Adrenal gland (tissue), 19 donors: ENCODE measurements around the gene TYMP. TPM values are rescaled to one million over a fixed set of nuclear protein-coding genes. Genes with fewer than 3 reads are reported as not detected.
A peak's percentile ranks its signal among the peaks of the same experiment; 100 is the strongest.

Experiments used
- DNase-seq, 7 donors: peaks; one replicate each; pipeline ENCODE4 v3.0.0-alpha.2; 2019 to 2020
- H3K27ac ChIP-seq, 5 donors: fragments of 200-600 bp; sonication (generic) in 4 of 5; 1 replicate in 3 of 5; 2 replicates in 2 of 5; pipeline versions ENCODE4 v1.5.1 to v1.8.0; 2016 to 2020; ENCODE audit warnings: mild to moderate bottlenecking in 1 of 5
- H3K27me3 ChIP-seq: fragments of 200-600 bp; 2 replicates; pipeline ENCODE4 v1.8.0; 2021
- H3K36me3 ChIP-seq, 2 donors: fragments of 200-600 bp; replicated peaks in 1 of 2; 1 replicate in 1 of 2; 2 replicates in 1 of 2; pipeline versions ENCODE4 v1.5.1 to v1.8.0; 2018 to 2022
- H3K4me1 ChIP-seq, 2 donors: fragments of 200-600 bp; replicated peaks in 1 of 2; 1 replicate in 1 of 2; 2 replicates in 1 of 2; pipeline versions ENCODE4 v1.5.1 to v1.8.0; 2018 to 2021
- H3K4me3 ChIP-seq, 4 donors: fragments of 200-600 bp; sonication (generic) in 3 of 4; one replicate each; pipeline ENCODE4 v1.5.1; 2016 to 2018
- H3K9me3 ChIP-seq, 3 donors: fragments of 200-600 bp; sonication (generic) in 1 of 3; replicated peaks in 1 of 3; 1 replicate in 2 of 3; 2 replicates in 1 of 3; pipeline versions ENCODE4 v1.5.1 to v1.8.0; 2016 to 2021
- CTCF ChIP-seq, 6 experiments: fragments of 450-650 bp in 4 of 6; fragments of 200-600 bp in 2 of 6; sonication (generic) in 1 of 6; IDR thresholded peaks; 1 replicate in 5 of 6; 2 replicates in 1 of 6; pipeline versions ENCODE4 v1.5.1 to v1.8.0; 2016 to 2021; ENCODE audit warnings: antibody characterized with exemption in 6 of 6, mild to moderate bottlenecking in 2 of 6, moderate library complexity in 1 of 6
- POLR2A ChIP-seq, 2 donors: fragments of 450-650 bp; IDR thresholded peaks; one replicate each; pipeline ENCODE4 v1.6.1; 2017; ENCODE audit warnings: antibody characterized with exemption in 2 of 2, mild to moderate bottlenecking in 2 of 2, moderate library complexity in 1 of 2
- WGBS, 4 donors: extraction: QIAGEN DNeasy Blood & Tissue Kit in 2 of 4; methylation state at CpG; one replicate each; pipeline versions ENCODE4 v1.1.5 to v1.1.7; 2013 to 2017; 5-methylcytosine and 5-hydroxymethylcytosine counted together
- intact Hi-C, 2 donors: fragments of 100-400 bp; cut with DNase I; formaldehyde crosslinking; loops; one replicate each; pipeline versions ENCODE4 v1.14.1 to v1.15.0; 2022 to 2023
- long read RNA-seq, 10 donors: library from polyadenylated mRNA in 3 of 10; unstranded in 2 of 10; stranded (forward) in 1 of 10; transcript quantifications; one replicate each; pipeline ENCODE4 v2.0.0 and lab custom pipeline, GENCODE V29; 2021 to 2026
- polyA plus RNA-seq, 3 donors: library from polyadenylated mRNA; stranded (reverse); fragments of 200-250 nt in 2 of 3; fragments of 350-450 nt in 1 of 3; fragmentation: Illumina TruSeq in 1 of 3; extraction: RNeasy Lipid Tissue Mini Kit (QIAGEN cat#74804) in 1 of 3; gene quantifications; one replicate each; pipeline ENCODE4 v1.2.3, GENCODE V29; 2013 to 2014
- total RNA-seq, 9 donors: library from RNA; depleted of rRNA in 4 of 9; stranded (reverse); fragments of >200 nt in 4 of 9; fragments of 120-200 nt in 1 of 9; fragmentation: NEBNext Ultra II Directional in 1 of 9; extraction: Animal tissue kit (Norgen Biotek cat#: 25700) in 1 of 9; gene quantifications; one replicate each; pipeline versions ENCODE4 v1.1.0 to v1.2.4, GENCODE V29; 2013 to 2023
- donor health status: healthy with polysubstance abuse.
- donor health status: Bipolar disorder and iron deficiency.
- donor health status: DM: yes; HTN: yes; CAD: no.
- donor health status: DM: no; HTN: no; CAD: no.
- donor health status: DM: no; HTN: no; CAD: no.
- donor health status: DM: yes; HTN: yes; CAD: no.

TYMP gene, protein sequence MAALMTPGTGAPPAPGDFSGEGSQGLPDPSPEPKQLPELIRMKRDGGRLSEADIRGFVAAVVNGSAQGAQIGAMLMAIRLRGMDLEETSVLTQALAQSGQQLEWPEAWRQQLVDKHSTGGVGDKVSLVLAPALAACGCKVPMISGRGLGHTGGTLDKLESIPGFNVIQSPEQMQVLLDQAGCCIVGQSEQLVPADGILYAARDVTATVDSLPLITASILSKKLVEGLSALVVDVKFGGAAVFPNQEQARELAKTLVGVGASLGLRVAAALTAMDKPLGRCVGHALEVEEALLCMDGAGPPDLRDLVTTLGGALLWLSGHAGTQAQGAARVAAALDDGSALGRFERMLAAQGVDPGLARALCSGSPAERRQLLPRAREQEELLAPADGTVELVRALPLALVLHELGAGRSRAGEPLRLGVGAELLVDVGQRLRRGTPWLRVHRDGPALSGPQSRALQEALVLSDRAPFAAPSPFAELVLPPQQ
- total RNA-seq: 100 to 1,000 TPM in 3 of 9 donors, 10 to 100 TPM in 5, 1 to 10 TPM in 1; 1.9 to 152 (median 48.0) TPM
- 10 to 100 TPM; 12.3 to 90.3 (median 89.5) TPM for polyA plus RNA-seq
- long read RNA-seq, donor 1: 0 reads
- long read RNA-seq, donor 2: 0 reads
- long read RNA-seq, donor 3: 0 reads
- long read RNA-seq, donor 4, transcript TYMP-201 (10 exons, 1,630 nt): major isoform, 8 of 26 reads
- long read RNA-seq, donor 4, partial matches to known transcripts: 7 of 26 reads
- long read RNA-seq, donor 4, other reads (novel, unspliced or antisense): 5 of 26 reads
- long read RNA-seq, donor 5, transcript TYMP-202 (10 exons, 1,614 nt): minor isoform, 23 of 216 reads
- long read RNA-seq, donor 5, transcript TYMP-208 (9 exons, 1,751 nt): minor isoform, 19 of 216 reads
- long read RNA-seq, donor 5, transcript TYMP-201 (10 exons, 1,630 nt): major isoform, 95 of 216 reads
- long read RNA-seq, donor 5, partial matches to known transcripts: 30 of 216 reads
- long read RNA-seq, donor 5, other reads (novel, unspliced or antisense): 47 of 216 reads
- long read RNA-seq, donor 6, transcript TYMP-201 (10 exons, 1,630 nt): major isoform, 6 of 12 reads
- long read RNA-seq, donor 6, partial matches to known transcripts: 4 of 12 reads
- long read RNA-seq, donor 6, other reads (novel, unspliced or antisense): 2 of 12 reads
- long read RNA-seq, donor 7: 0 reads
- long read RNA-seq, donor 8, partial matches to known transcripts: 0 of 2 reads
- long read RNA-seq, donor 8, other reads (novel, unspliced or antisense): 0 of 2 reads
- long read RNA-seq, donor 9: 0 reads
- long read RNA-seq, donor 10, partial matches to known transcripts: 0 of 1 reads
- long read RNA-seq, donor 10, other reads (novel, unspliced or antisense): 0 of 1 reads

- H3K4me1 ChIP-seq: peaks cover 27 to 31% of the 10 kb centered on the region in 2 donors
- TF ChIP-seq POLR2A (IDR thresholded peaks at IDR 0.05) (peak; percentile 17 to 36), CTCF (IDR thresholded peaks at IDR 0.05) (no peak)
- no peaks in the 10 kb centered on the region for H3K36me3 ChIP-seq
- H3K9me3 ChIP-seq: no peaks in the 10 kb centered on the region
- H3K4me3 ChIP-seq: peak within 1 kb of the TSS in 2 of 4 donors; percentile 17 to 69
- H3K27me3 ChIP-seq: no peaks in the 10 kb centered on the region
- peak; percentile 71 to 87 (median 81) for DNase-seq
- H3K27ac ChIP-seq: peak within 1 kb of the TSS; percentile 77 to 95 (median 78)
- WGBS, 4 donors: 1% methylated on average over 23 to 92 of the region's 92 CpGs; no CpG with 5 or more reads in 1 of the 4 donors
- intact Hi-C loops: no loop called here
Measured at GRCh38 chr22:50529897-50530579, at the start of gene TYMP. Gene TYMP (minus strand): TSS chr22:50530012. CDS start chr22:50529709, 303 bp downstream.

GRCh38 chr22:50578776-50579310 lies 49.0 kb upstream of the TYMP start:
- Histone ChIP-seq H3K36me3 (no peaks in the 10 kb centered on the region), H3K27ac (peak overlapping the region in 3 of 5 donors; percentile 8 to 65 (median 59)), H3K9me3 (no peaks in the 10 kb centered on the region), H3K4me1 (peaks cover 26 to 32% of the 10 kb centered on the region in 2 donors), H3K27me3 (no peaks in the 10 kb centered on the region), H3K4me3 (peak overlapping the region in 1 of 4 donors; percentile 53)
- no peak for DNase-seq
- intact Hi-C loops: no loop called here
- WGBS, 4 donors: 28 to 60% (median 57%) methylated on average over 3 to 8 of the region's 8 CpGs
- TF ChIP-seq POLR2A (IDR thresholded peaks at IDR 0.05) (no peak), CTCF (IDR thresholded peaks at IDR 0.05) (no peak)

- Histone ChIP-seq H3K4me1 (peaks cover 20 to 27% of the 10 kb centered on the region in 2 donors), H3K36me3 (no peaks in the 10 kb centered on the region), H3K4me3 (peak within 1 kb of the TSS in 1 of 4 donors; percentile 53), H3K27ac (peak within 1 kb of the TSS in 3 of 5 donors; percentile 8 to 65 (median 59)), H3K27me3 (no peaks in the 10 kb centered on the region), H3K9me3 (no peaks in the 10 kb centered on the region)
- DNase-seq: peak in 4 of 7 donors; percentile 19 to 53 (median 46)
- WGBS, 4 donors: 7 to 23% (median 18%) methylated on average over 6 to 63 of the region's 63 CpGs
- intact Hi-C loops: no loop called here
- peak in 1 of 6 experiments; percentile 8 for TF ChIP-seq CTCF (IDR thresholded peaks at IDR 0.05)
- peak in 1 of 2 donors; percentile 13 for TF ChIP-seq POLR2A (IDR thresholded peaks at IDR 0.05)
Measured at GRCh38 chr22:50577987-50578775, 48.4 kb upstream of the TYMP start, which contains the start of gene CPT1B. Gene CPT1B (minus strand): TSS chr22:50578427. CDS start chr22:50577915, 512 bp downstream.
